ENCODE results near the gene PRKCB.
"Not testable (repeated sequence)": the region's sequence is repeated elsewhere in the genome, so short reads cannot be mapped to it uniquely, and the experiment has no call there.

Gene PRKCB

GRCh38 chr16:24009098-24009497 is 173.3 kb downstream of the PRKCB start:
- DNase-seq (ENCODE audit: low spot score): no peak

- DNase-seq (ENCODE audit: low spot score): no peak
Observed at GRCh38 chr16:24009955-24010354, 174.2 kb downstream of the PRKCB start.

- peak; percentile 56 for DNase-seq (ENCODE audit: low spot score)
Observed at GRCh38 chr16:24010440-24011089, 174.8 kb downstream of the PRKCB start.

- DNase-seq (ENCODE audit: low spot score): no peak
Observed at GRCh38 chr16:24011237-24011636, 175.5 kb downstream of the PRKCB start.

- no peak for DNase-seq (ENCODE audit: low spot score)
Observed at GRCh38 chr16:24013054-24013636, 177.4 kb downstream of the PRKCB start.

GRCh38 chr16:24013864-24014645 is 178.3 kb downstream of the PRKCB start:
- no peak for DNase-seq (ENCODE audit: low spot score)

- DNase-seq (ENCODE audit: low spot score): not testable (repeated sequence)
Observed at GRCh38 chr16:24014955-24015354, 179.2 kb downstream of the PRKCB start.

GRCh38 chr16:24015923-24016322 is 180.1 kb downstream of the PRKCB start:
- DNase-seq (ENCODE audit: low spot score): no peak

GRCh38 chr16:24018485-24018884 is 182.7 kb downstream of the PRKCB start:
- no peak for DNase-seq (ENCODE audit: low spot score)

- DNase-seq (ENCODE audit: low spot score): no peak
Observed at GRCh38 chr16:24022797-24023196, 187.0 kb downstream of the PRKCB start.

- no peak for DNase-seq (ENCODE audit: low spot score)
Observed at GRCh38 chr16:24023621-24024020, 187.8 kb downstream of the PRKCB start.

- DNase-seq (ENCODE audit: low spot score): no peak
Observed at GRCh38 chr16:24024971-24025370, 189.2 kb downstream of the PRKCB start.

GRCh38 chr16:24027466-24027865 is 191.7 kb downstream of the PRKCB start:
- no peak for DNase-seq (ENCODE audit: low spot score)

GRCh38 chr16:24029841-24030240 is 194.1 kb downstream of the PRKCB start:
- DNase-seq (ENCODE audit: low spot score): not testable (repeated sequence)

- DNase-seq (ENCODE audit: low spot score): no peak
Observed at GRCh38 chr16:24035127-24035842, 199.5 kb downstream of the PRKCB start.

GRCh38 chr16:24036038-24036543 is 200.3 kb downstream of the PRKCB start:
- DNase-seq (ENCODE audit: low spot score): no peak

GRCh38 chr16:24036614-24037013 is 200.8 kb downstream of the PRKCB start:
- peak; percentile 87 for DNase-seq (ENCODE audit: low spot score)

- DNase-seq (ENCODE audit: low spot score): no peak
Observed at GRCh38 chr16:24037335-24037734, 201.6 kb downstream of the PRKCB start.

- peak; percentile 87 for DNase-seq (ENCODE audit: low spot score)
Observed at GRCh38 chr16:24041834-24042631, 206.2 kb downstream of the PRKCB start.

GRCh38 chr16:24044467-24044866 is 208.7 kb downstream of the PRKCB start:
- no peak for DNase-seq (ENCODE audit: low spot score)

GRCh38 chr16:24045641-24046040 is 209.9 kb downstream of the PRKCB start:
- no peak for DNase-seq (ENCODE audit: low spot score)

All from AG20443 (cell line).